Astrocyte (in vitro differentiated cells and primary cell): Measurements from ENCODE around the gene PHKG1.

Experiments
- CTCF ChIP-seq: IDR thresholded peaks from 2 replicates; pipeline ENCODE4 v1.5.1; 2011; ENCODE audit warnings: low read depth, mild to moderate bottlenecking, inconsistent platforms, low read length, moderate library complexity; ENCODE audit not compliant: insufficient read depth
- EZH2 ChIP-seq: IDR thresholded peaks from 2 replicates; pipeline ENCODE4 v1.6.1; 2012; ENCODE audit warnings: mild to moderate bottlenecking, low read length, inconsistent platforms; ENCODE audit not compliant: insufficient read depth

GRCh38 chr7:56086761-56087160, 6.0 kb downstream of the PHKG1 start:
- TF ChIP-seq CTCF (no peak), EZH2 (no peak)
